K562 (cell line): ENCODE data around the gene SLC26A8. TPM values are rescaled to one million over a fixed set of nuclear protein-coding genes. Genes with fewer than 3 reads are reported as not detected.

Experiments used
- ATF6 ChIP-seq: sonication (generic); formaldehyde crosslinking; IDR thresholded peaks from 2 replicates; pipeline ENCODE4 v1.4.0; 2020; ENCODE audit warnings: mild to moderate bottlenecking, missing genetic modification reagents
- CHCHD3 ChIP-seq: fragments of 250-450 bp; sonication (Bioruptor Pico); IDR thresholded peaks from 2 replicates; pipeline ENCODE4 v2.1.2; 2022; ENCODE audit warnings: mild to moderate bottlenecking
- CTCFL ChIP-seq: IDR thresholded peaks from 2 replicates; pipeline ENCODE4 v1.6.1; 2011; ENCODE audit warnings: borderline replicate concordance, low read depth, mild to moderate bottlenecking, moderate library complexity, low read length; ENCODE audit not compliant: insufficient read depth, poor library complexity, severe bottlenecking
- E2F8 ChIP-seq: fragments of 450-650 bp; IDR thresholded peaks from 2 replicates; pipeline ENCODE4 v1.7.1; 2018; ENCODE audit warnings: mild to moderate bottlenecking, low read depth; ENCODE audit not compliant: partially characterized antibody
- MTA2 ChIP-seq: fragments of 450-650 bp; IDR thresholded peaks from 2 replicates; pipeline ENCODE4 v1.6.1; 2016; ENCODE audit warnings: low read depth
- SRSF3 ChIP-seq: fragments of 200-400 bp; formaldehyde crosslinking; IDR thresholded peaks from 2 replicates; pipeline ENCODE4 v1.6.1; 2016; ENCODE audit warnings: mild to moderate bottlenecking, low read length, moderate library complexity; ENCODE audit not compliant: insufficient read depth
- ZNF23 ChIP-seq: fragments of 250-450 bp; sonication (Bioruptor Pico); IDR thresholded peaks from 2 replicates; pipeline ENCODE4 v1.4.0; 2020; ENCODE audit warnings: mild to moderate bottlenecking
- ZNF445 ChIP-seq: fragments of 250-450 bp; sonication (Bioruptor Pico); IDR thresholded peaks from 2 replicates; pipeline ENCODE4 v1.4.0; 2020; ENCODE audit warnings: low read depth, mild to moderate bottlenecking, moderate library complexity
- ZNF668 ChIP-seq: fragments of 250-450 bp; sonication (Bioruptor Pico); IDR thresholded peaks from 2 replicates; pipeline ENCODE4 v1.8.0; 2022; ENCODE audit warnings: mild to moderate bottlenecking, inconsistent platforms
- polyA plus RNA-seq, 8 experiments: library from polyadenylated mRNA; depleted of rRNA in 4 of 8; stranded (reverse) in 5 of 8; unstranded in 3 of 8; fragments of >200 nt; fragmentation: Nextera tagmentation in 2 of 8; fragmentation: Illumina TruSeq in 1 of 8; extraction: Ambion mirVana in 2 of 8; extraction: Trizol in 1 of 8; gene quantifications; 2 replicates each; pipeline versions ENCODE4 v1.2.1 to v1.2.3, GENCODE V29; 2011 to 2014; ENCODE audit warnings: inconsistent platforms in 1 of 8, missing spikeins in 1 of 8
- total RNA-seq, 7 experiments: library from RNA; depleted of rRNA in 6 of 7; stranded (reverse); fragments of >200 nt in 6 of 7; fragmentation: Illumina TruSeq in 2 of 7; extraction: Trizol in 2 of 7; gene quantifications; 2 replicates each; pipeline versions ENCODE4 v1.2.1 to v1.2.3, GENCODE V29; 2011 to 2021; ENCODE audit warnings: low replicate concordance in 1 of 7
- TF ChIP-seq, protein P1 (sequence below), 2 experiments: fragments of 450-650 bp; IDR thresholded peaks; 2 replicates each; pipeline ENCODE4 v1.6.1; 2016
- TF ChIP-seq, protein P2 (sequence below): fragments of 250-450 bp; sonication (Bioruptor Pico); IDR thresholded peaks from 2 replicates; pipeline ENCODE4 v1.5.0; 2020; ENCODE audit warnings: mild to moderate bottlenecking
- TF ChIP-seq, protein P3 (sequence below): fragments of 450-650 bp; IDR thresholded peaks from one replicate; pipeline ENCODE4 v1.6.1; 2018; ENCODE audit warnings: mild to moderate bottlenecking, moderate library complexity; ENCODE audit not compliant: partially characterized antibody
- TF ChIP-seq, protein P4 (sequence below): fragments of 450-650 bp; conservative IDR thresholded peaks from 2 replicates; pipeline ENCODE4 v1.6.1; 2016; ENCODE audit warnings: missing genetic modification characterization, low read depth, mild to moderate bottlenecking, control low read depth, missing compliant biosample characterization

Gene SLC26A8
- total and polyA plus RNA-seq, 9 of the 15 experiments (the other 6 are each of a cell fraction or from before 2014, with no cell fraction given) = not detected

GRCh38 chr6:35973670-35974222 is 50.7 kb downstream of the SLC26A8 start (continued):
- TF ChIP-seq CTCFL (no peak), MTA2 (peak; percentile 5; the same call in 1 of the 2 replicates), SRSF3 (no peak), CHCHD3 (CRISPR knock-in tag) (no peak), ZNF668 (CRISPR knock-in tag) (no peak), E2F8 (no peak), ZNF445 (no peak), ZNF23 (no peak), ATF6 (CRISPR knock-in tag) (no peak)
- TF ChIP-seq, protein P1, sequence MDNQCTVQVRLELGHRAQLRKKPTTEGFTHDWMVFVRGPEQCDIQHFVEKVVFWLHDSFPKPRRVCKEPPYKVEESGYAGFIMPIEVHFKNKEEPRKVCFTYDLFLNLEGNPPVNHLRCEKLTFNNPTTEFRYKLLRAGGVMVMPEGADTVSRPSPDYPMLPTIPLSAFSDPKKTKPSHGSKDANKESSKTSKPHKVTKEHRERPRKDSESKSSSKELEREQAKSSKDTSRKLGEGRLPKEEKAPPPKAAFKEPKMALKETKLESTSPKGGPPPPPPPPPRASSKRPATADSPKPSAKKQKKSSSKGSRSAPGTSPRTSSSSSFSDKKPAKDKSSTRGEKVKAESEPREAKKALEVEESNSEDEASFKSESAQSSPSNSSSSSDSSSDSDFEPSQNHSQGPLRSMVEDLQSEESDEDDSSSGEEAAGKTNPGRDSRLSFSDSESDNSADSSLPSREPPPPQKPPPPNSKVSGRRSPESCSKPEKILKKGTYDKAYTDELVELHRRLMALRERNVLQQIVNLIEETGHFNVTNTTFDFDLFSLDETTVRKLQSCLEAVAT (IDR thresholded peaks at IDR 0.05) = peak in 1 of 2 experiments; percentile 38; a peak in 1 of 4 replicates
- TF ChIP-seq, protein P2, sequence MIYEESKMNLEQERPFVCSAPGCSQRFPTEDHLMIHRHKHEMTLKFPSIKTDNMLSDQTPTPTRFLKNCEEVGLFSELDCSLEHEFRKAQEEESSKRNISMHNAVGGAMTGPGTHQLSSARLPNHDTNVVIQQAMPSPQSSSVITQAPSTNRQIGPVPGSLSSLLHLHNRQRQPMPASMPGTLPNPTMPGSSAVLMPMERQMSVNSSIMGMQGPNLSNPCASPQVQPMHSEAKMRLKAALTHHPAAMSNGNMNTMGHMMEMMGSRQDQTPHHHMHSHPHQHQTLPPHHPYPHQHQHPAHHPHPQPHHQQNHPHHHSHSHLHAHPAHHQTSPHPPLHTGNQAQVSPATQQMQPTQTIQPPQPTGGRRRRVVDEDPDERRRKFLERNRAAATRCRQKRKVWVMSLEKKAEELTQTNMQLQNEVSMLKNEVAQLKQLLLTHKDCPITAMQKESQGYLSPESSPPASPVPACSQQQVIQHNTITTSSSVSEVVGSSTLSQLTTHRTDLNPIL (CRISPR knock-in tag) = no peak
- TF ChIP-seq, protein P3, sequence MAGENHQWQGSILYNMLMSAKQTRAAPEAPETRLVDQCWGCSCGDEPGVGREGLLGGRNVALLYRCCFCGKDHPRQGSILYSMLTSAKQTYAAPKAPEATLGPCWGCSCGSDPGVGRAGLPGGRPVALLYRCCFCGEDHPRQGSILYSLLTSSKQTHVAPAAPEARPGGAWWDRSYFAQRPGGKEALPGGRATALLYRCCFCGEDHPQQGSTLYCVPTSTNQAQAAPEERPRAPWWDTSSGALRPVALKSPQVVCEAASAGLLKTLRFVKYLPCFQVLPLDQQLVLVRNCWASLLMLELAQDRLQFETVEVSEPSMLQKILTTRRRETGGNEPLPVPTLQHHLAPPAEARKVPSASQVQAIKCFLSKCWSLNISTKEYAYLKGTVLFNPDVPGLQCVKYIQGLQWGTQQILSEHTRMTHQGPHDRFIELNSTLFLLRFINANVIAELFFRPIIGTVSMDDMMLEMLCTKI = no peak
- TF ChIP-seq, protein P4, sequence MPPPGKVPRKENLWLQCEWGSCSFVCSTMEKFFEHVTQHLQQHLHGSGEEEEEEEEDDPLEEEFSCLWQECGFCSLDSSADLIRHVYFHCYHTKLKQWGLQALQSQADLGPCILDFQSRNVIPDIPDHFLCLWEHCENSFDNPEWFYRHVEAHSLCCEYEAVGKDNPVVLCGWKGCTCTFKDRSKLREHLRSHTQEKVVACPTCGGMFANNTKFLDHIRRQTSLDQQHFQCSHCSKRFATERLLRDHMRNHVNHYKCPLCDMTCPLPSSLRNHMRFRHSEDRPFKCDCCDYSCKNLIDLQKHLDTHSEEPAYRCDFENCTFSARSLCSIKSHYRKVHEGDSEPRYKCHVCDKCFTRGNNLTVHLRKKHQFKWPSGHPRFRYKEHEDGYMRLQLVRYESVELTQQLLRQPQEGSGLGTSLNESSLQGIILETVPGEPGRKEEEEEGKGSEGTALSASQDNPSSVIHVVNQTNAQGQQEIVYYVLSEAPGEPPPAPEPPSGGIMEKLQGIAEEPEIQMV = no peak
